ENCODE measurements around the gene GLG1.

The GLG1 gene

GRCh38 chr16:74511961-74512360, 95.0 kb downstream of the GLG1 start:
- CTCF ChIA-PET, result no interaction called here
- POLR2A ChIA-PET (ENCODE audit: low non-redundant PET), result no interaction called here
- DNase-seq (ENCODE audit: low spot score), result no peak
- no peak overlapping the region for H3K27ac ChIP-seq
- TF ChIP-seq CTCF (conservative IDR thresholded peaks at IDR 0.05; ENCODE audit: low read depth), result no peak

GRCh38 chr16:74505011-74505410, 101.9 kb downstream of the GLG1 start:
- no peak for DNase-seq (ENCODE audit: low spot score)
- ChIA-PET POLR2A (ENCODE audit: low non-redundant PET) (no interaction called here), CTCF (no interaction called here)
- TF ChIP-seq CTCF (conservative IDR thresholded peaks at IDR 0.05; ENCODE audit: low read depth), result no peak
- no peak overlapping the region for H3K27ac ChIP-seq

- no peak for TF ChIP-seq CTCF (conservative IDR thresholded peaks at IDR 0.05; ENCODE audit: low read depth)
- no peak overlapping the region for H3K27ac ChIP-seq
- CTCF ChIA-PET, result no interaction called here
- POLR2A ChIA-PET (ENCODE audit: low non-redundant PET), result no interaction called here
- DNase-seq (ENCODE audit: low spot score), result no peak
Observed at GRCh38 chr16:74503412-74503811, 103.5 kb downstream of the GLG1 start.

GRCh38 chr16:74501484-74502478, 105.1 kb downstream of the GLG1 start:
- CTCF ChIA-PET, result no interaction called here

GRCh38 chr16:74500907-74501306, 106.0 kb downstream of the GLG1 start:
- CTCF ChIA-PET, result no interaction called here
- TF ChIP-seq CTCF (conservative IDR thresholded peaks at IDR 0.05; ENCODE audit: low read depth), result no peak
- no peak for DNase-seq (ENCODE audit: low spot score)
- H3K27ac ChIP-seq, result no peak overlapping the region
- POLR2A ChIA-PET (ENCODE audit: low non-redundant PET), result no interaction called here

More at GRCh38 chr16:74501484-74502478, 105.1 kb downstream of the GLG1 start:
- H3K27ac ChIP-seq, result no peak overlapping the region
- POLR2A ChIA-PET (ENCODE audit: low non-redundant PET), result interaction anchor here (0.6 kb wide), 1 partner anchor 748 kb away, joined by 3 read pairs; no protein-coding TSS in a partner anchor
- DNase-seq (ENCODE audit: low spot score), result no peak
- TF ChIP-seq CTCF (conservative IDR thresholded peaks at IDR 0.05; ENCODE audit: low read depth), result no peak

- TF ChIP-seq CTCF (conservative IDR thresholded peaks at IDR 0.05; ENCODE audit: low read depth), result no peak
- ChIA-PET POLR2A (ENCODE audit: low non-redundant PET) (no interaction called here), CTCF (interaction anchor here (0.6 kb wide), 2 partner anchors 26 to 61 kb away, joined by 5 to 6 read pairs; no protein-coding TSS in a partner anchor)
- no peak overlapping the region for H3K27ac ChIP-seq
- DNase-seq (ENCODE audit: low spot score), result no peak
Observed at GRCh38 chr16:74499114-74499513, 107.8 kb downstream of the GLG1 start.
